Body of pancreas (tissue), 4 donors: ENCODE results near the gene SLC2A8. TPM values are rescaled to one million over a fixed set of nuclear protein-coding genes. Genes with fewer than 3 reads are reported as not detected.

Source experiments
- ATAC-seq: fragments of 150-250 bp; one replicate; pipeline ENCODE4 v1.9.1; 2016
- DNase-seq, 4 donors: peaks; one replicate each; pipeline ENCODE4 v3.0.0-alpha.2; 2019
- H3K27ac ChIP-seq, 4 donors: fragments of 200-600 bp; sonication (generic); 1 replicate in 3 of 4; 2 replicates in 1 of 4; pipeline versions ENCODE4 v1.5.1 to v1.6.1; 2016 to 2019; ENCODE audit warnings: mild to moderate bottlenecking in 1 of 4, mixed read lengths in 1 of 4, moderate library complexity in 1 of 4
- H3K27me3 ChIP-seq, 2 donors: fragments of 200-600 bp; sonication (generic); one replicate each; pipeline ENCODE4 v1.6.0; 2016; ENCODE audit warnings: mild to moderate bottlenecking in 1 of 2
- H3K36me3 ChIP-seq, 2 donors: fragments of 200-600 bp; sonication (generic); replicated peaks in 1 of 2; 2 replicates each; pipeline ENCODE4 v1.5.1; 2016; ENCODE audit warnings: low read depth in 2 of 2; ENCODE audit not compliant: insufficient read depth in 1 of 2
- H3K4me1 ChIP-seq: fragments of 200-600 bp; sonication (generic); one replicate; pipeline ENCODE4 v1.6.0; 2016
- H3K4me3 ChIP-seq, 2 donors: fragments of 200-600 bp; sonication (generic); 1 replicate in 1 of 2; 2 replicates in 1 of 2; pipeline ENCODE4 v1.5.1; 2016 to 2019
- H3K9me3 ChIP-seq, 3 donors: fragments of 200-600 bp; sonication (generic); 1 replicate in 2 of 3; 2 replicates in 1 of 3; pipeline ENCODE4 v1.5.1; 2016
- POLR2A ChIP-seq, 3 donors: fragments of 450-650 bp; IDR thresholded peaks; one replicate each; pipeline ENCODE4 v1.6.1; 2016; ENCODE audit warnings: antibody characterized with exemption in 3 of 3, mild to moderate bottlenecking in 2 of 3
- WGBS, 2 donors: methylation state at CpG; one replicate each; pipeline ENCODE4 v1.1.5; 2017; 5-methylcytosine and 5-hydroxymethylcytosine counted together
- intact Hi-C: fragments of 100-400 bp; cut with DNase I; formaldehyde crosslinking; loops from one replicate; pipeline ENCODE4 v1.15.1; 2023
- total RNA-seq, 2 donors: library from RNA; depleted of rRNA; stranded (reverse); fragments of >200 nt; gene quantifications; one replicate each; pipeline ENCODE4 v1.1.0, GENCODE V29; 2016
- TF ChIP-seq, protein P1 (sequence below), 7 experiments: fragments of 450-650 bp in 4 of 7; fragments of 200-600 bp in 3 of 7; sonication (generic) in 3 of 7; IDR thresholded peaks; one replicate each; pipeline ENCODE4 v1.5.1; 2016 to 2019; ENCODE audit warnings: antibody characterized with exemption in 7 of 7

SLC2A8 gene
- total RNA-seq, 2 donors from 2014 or later, result 10.9 to 18.2 TPM

DNA sequence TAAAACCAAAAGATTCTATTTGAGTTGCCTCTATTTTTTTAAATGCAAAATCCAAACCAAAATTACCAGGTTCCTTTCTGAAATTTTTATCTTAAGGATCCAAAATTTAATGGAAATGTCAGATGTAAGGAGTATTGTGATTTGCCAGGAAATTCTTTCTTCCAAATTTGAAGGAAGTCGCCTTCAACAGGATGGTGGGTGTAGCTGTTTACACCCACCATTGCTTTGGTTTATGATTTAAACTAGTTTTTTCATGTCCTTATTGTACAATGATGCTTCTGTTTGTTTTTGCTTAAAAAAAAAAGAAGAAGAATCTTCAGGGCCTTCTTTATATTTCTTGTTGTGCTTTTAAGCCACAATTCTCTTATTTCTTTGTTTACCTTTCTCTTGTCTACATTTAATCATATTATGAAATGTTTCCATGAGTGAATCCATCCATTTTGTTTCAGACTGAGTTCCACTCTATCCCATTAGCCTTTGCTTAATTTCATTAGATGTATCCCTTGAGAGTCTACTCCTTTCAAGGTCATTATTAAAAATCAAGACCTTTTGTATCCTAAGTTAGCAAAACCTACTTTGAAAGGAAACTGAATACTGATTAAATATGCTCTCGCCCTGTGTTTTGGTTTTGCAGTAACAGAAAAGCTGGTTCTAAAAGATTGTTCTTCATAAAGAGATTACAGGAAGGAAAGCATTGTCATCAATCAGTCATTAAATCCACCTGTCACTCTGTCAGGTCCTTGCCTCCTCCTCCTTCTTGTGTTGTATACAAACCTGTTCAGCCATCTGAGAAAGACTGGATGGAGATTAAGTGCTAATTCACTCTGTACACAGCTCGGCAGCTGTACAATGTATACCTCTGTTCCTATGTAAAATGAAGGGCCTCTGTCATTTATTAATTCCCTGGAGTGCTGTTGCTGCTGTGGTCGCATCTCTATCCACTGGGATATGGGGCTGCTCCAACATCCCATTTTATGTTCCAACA, 45.5 kb upstream of the SLC2A8 start:
- TF ChIP-seq, protein P1, sequence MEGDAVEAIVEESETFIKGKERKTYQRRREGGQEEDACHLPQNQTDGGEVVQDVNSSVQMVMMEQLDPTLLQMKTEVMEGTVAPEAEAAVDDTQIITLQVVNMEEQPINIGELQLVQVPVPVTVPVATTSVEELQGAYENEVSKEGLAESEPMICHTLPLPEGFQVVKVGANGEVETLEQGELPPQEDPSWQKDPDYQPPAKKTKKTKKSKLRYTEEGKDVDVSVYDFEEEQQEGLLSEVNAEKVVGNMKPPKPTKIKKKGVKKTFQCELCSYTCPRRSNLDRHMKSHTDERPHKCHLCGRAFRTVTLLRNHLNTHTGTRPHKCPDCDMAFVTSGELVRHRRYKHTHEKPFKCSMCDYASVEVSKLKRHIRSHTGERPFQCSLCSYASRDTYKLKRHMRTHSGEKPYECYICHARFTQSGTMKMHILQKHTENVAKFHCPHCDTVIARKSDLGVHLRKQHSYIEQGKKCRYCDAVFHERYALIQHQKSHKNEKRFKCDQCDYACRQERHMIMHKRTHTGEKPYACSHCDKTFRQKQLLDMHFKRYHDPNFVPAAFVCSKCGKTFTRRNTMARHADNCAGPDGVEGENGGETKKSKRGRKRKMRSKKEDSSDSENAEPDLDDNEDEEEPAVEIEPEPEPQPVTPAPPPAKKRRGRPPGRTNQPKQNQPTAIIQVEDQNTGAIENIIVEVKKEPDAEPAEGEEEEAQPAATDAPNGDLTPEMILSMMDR (IDR thresholded peaks at IDR 0.05), result no peak
- TF ChIP-seq POLR2A (IDR thresholded peaks at IDR 0.05), result no peak
- Histone ChIP-seq H3K4me1 (no peaks in the 10 kb centered on the region), H3K9me3 (no peaks in the 10 kb centered on the region), H3K36me3 (no peaks in the 10 kb centered on the region), H3K27ac (no peak overlapping the region), H3K27me3 (no peaks in the 10 kb centered on the region), H3K4me3 (no peak overlapping the region)
- intact Hi-C loops, result loop anchor here (5.0 kb wide), 1 partner anchor 144 kb away; no protein-coding TSS in a partner anchor
- no peak for ATAC-seq
- no peak for DNase-seq
- 79 to 90% methylated on average over 4 of the region's 4 CpGs for WGBS, 2 donors

DNA sequence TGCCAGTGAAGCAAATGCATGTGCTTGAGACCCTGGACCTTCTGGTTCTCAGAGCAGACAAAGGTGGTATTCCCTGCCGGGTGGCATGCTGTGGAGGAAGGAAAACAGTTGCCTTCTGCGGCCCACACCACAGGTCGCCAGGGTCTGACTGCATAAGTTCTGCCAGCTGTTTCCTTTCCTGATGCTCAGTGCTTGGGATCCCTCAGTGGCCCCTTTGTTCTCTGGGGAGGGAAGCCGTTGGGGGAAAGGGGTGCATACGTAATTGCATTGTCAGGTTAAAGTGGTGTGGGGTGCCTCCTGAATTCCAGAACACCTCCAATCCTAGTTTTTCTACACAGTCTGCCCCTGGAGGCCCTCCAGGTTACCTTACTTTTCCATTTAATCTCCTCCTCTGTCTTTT, 43.1 kb upstream of the SLC2A8 start:
- no peak for DNase-seq
- WGBS, 2 donors, result 62 to 84% methylated on average over 5 of the region's 5 CpGs
- no peaks in the 10 kb centered on the region for H3K36me3 ChIP-seq

DNA sequence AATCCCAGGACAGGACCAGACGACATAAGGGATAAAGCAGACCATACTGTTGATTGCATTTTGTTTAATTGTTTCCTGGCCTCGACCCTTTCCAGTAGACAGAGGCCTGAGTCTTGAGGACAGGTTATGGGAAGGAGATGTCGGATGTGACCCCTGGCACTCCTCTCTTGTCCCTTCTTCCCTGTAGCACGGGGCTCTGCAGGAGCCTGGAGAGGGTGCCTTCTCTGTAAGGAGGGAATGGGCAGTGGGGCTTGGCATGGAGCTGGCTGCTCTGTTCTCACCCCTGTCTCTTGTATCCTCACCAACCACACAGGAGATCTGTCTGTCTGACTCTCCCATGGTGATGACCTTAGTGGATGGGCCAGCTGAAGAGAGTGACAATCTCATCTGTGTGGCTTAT, 40.1 kb upstream of the SLC2A8 start:
- Histone ChIP-seq H3K9me3 (no peaks in the 10 kb centered on the region), H3K4me3 (no peak overlapping the region), H3K27me3 (no peaks in the 10 kb centered on the region), H3K27ac (no peak overlapping the region), H3K4me1 (no peaks in the 10 kb centered on the region), H3K36me3 (no peaks in the 10 kb centered on the region)
- WGBS, 2 donors, result 73 to 87% methylated on average over 4 of the region's 4 CpGs
- ATAC-seq (no peak), DNase-seq (no peak)
- intact Hi-C loops, result no loop called here
- TF ChIP-seq, protein P1 (IDR thresholded peaks at IDR 0.05), result no peak
- TF ChIP-seq POLR2A (IDR thresholded peaks at IDR 0.05), result no peak

More for the DNA sequence above, 43.1 kb upstream of the SLC2A8 start:
- Histone ChIP-seq H3K27me3 (no peaks in the 10 kb centered on the region), H3K9me3 (no peaks in the 10 kb centered on the region), H3K27ac (no peak overlapping the region), H3K4me1 (no peaks in the 10 kb centered on the region), H3K4me3 (no peak overlapping the region)
- intact Hi-C loops, result loop anchor here (5.0 kb wide), 1 partner anchor 147 kb away; no protein-coding TSS in a partner anchor
- TF ChIP-seq, protein P1 (IDR thresholded peaks at IDR 0.05), result no peak
- TF ChIP-seq POLR2A (IDR thresholded peaks at IDR 0.05), result no peak
- ATAC-seq, result no peak

DNA sequence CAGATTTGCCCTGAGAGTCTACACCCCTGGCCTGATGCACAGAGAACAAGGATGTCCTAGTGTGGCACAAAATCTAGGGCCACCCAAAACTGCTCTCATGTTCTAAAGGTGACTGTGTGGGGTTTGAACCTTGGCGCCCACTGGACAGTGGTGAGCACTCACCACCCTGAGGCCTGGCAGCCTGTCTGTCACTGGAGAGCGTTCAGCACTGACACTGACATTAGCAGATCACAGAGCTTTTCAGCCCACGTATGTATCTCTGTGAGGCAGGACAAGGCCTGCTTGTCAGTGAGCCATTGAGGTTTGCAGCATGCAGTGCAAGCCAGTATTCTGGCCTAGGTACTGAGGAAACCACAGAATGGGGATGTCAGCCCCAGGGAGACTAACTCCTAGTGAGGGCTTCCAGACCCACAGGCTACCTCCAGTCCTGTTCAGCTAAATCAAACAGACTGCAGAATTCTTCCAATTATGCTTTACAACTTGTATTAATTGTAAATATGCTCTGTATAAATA, 38.9 kb upstream of the SLC2A8 start:
- no peaks in the 10 kb centered on the region for H3K27me3 ChIP-seq
- no peak for DNase-seq
- no peak for ATAC-seq
- no peak for TF ChIP-seq POLR2A (IDR thresholded peaks at IDR 0.05)
- TF ChIP-seq, protein P1 (IDR thresholded peaks at IDR 0.05), result no peak
- H3K4me3 ChIP-seq, result no peak overlapping the region
- intact Hi-C loops, result no loop called here
- no peaks in the 10 kb centered on the region for H3K4me1 ChIP-seq
- WGBS, 2 donors, result 80 to 91% methylated on average over 1 to 3 of the region's 3 CpGs
- H3K9me3 ChIP-seq, result no peaks in the 10 kb centered on the region
- no peaks in the 10 kb centered on the region for H3K36me3 ChIP-seq
- no peak overlapping the region for H3K27ac ChIP-seq
